ENCODE data around the gene MED13.

DNA sequence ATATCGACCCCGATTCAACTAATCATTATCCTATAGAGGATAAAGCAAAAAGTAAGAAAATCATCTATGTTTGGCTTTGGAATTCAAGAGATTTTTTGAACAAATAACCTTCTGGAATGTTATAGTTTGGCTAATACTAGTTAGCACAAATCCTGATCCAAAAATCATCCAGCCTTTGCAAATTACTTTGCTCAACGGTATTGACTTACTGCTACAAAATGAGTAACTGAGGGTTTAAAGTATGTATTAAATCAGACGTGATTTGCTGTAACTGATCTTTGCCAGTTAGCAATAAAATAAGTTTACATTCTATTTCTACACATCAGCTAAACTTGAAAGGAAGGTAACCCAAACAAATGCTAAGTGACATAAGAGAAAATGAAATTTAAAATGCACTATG lies 6.5 kb downstream of the MED13 start:
- TF ChIP-seq, protein P1, sequence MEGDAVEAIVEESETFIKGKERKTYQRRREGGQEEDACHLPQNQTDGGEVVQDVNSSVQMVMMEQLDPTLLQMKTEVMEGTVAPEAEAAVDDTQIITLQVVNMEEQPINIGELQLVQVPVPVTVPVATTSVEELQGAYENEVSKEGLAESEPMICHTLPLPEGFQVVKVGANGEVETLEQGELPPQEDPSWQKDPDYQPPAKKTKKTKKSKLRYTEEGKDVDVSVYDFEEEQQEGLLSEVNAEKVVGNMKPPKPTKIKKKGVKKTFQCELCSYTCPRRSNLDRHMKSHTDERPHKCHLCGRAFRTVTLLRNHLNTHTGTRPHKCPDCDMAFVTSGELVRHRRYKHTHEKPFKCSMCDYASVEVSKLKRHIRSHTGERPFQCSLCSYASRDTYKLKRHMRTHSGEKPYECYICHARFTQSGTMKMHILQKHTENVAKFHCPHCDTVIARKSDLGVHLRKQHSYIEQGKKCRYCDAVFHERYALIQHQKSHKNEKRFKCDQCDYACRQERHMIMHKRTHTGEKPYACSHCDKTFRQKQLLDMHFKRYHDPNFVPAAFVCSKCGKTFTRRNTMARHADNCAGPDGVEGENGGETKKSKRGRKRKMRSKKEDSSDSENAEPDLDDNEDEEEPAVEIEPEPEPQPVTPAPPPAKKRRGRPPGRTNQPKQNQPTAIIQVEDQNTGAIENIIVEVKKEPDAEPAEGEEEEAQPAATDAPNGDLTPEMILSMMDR (IDR thresholded peaks at IDR 0.05; ENCODE audit: poor library complexity): no peak
- TF ChIP-seq EZH2 (IDR thresholded peaks at IDR 0.05; ENCODE audit: borderline replicate concordance): no peak

All from hepatocyte (in vitro differentiated cells).